ENCODE measurements around the gene AGAP1.
"Not testable (repeated sequence)": the region's sequence is repeated elsewhere in the genome, so short reads cannot be mapped to it uniquely, and the experiment has no call there.

The AGAP1 gene

DNA sequence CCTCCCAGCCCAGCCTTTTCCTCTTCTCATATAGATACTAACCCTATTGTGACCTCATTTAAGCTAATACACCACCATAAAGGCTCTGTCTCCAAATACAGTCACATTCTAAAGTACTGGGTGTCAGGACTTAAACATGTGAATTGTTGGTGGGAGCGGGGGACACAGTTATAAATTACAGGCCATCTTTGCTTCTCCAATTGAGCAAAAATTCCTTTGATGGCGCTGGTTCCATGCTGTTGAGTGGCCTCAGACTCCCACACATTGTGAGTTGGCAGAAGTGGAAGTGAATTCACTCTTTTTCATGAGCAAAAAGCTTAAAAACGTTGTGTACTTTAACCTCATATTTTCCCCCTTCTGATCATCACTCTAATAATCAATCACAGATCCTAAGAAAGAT, 628.4 kb downstream of the AGAP1 start:
- DNase-seq (ENCODE audit: low read depth, low spot score), result no peak

DNA sequence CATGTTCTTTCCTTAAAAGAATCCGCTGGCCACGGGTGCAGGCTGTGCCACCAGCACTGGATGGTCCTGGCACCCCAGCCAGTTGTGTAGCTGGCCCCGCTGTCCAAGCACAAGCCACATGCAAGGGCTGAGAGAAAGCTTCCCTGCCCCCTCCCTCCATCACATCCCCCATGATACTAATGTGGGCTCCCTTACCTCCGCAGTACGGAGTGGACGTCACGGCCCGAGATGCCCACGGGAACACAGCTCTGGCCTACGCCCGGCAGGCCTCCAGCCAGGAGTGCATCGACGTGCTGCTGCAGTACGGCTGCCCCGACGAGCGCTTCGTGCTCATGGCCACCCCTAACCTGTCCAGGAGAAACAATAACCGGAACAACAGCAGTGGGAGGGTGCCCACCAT, 629.9 kb downstream of the AGAP1 start:
- DNase-seq (ENCODE audit: low read depth, low spot score), result no peak

DNA sequence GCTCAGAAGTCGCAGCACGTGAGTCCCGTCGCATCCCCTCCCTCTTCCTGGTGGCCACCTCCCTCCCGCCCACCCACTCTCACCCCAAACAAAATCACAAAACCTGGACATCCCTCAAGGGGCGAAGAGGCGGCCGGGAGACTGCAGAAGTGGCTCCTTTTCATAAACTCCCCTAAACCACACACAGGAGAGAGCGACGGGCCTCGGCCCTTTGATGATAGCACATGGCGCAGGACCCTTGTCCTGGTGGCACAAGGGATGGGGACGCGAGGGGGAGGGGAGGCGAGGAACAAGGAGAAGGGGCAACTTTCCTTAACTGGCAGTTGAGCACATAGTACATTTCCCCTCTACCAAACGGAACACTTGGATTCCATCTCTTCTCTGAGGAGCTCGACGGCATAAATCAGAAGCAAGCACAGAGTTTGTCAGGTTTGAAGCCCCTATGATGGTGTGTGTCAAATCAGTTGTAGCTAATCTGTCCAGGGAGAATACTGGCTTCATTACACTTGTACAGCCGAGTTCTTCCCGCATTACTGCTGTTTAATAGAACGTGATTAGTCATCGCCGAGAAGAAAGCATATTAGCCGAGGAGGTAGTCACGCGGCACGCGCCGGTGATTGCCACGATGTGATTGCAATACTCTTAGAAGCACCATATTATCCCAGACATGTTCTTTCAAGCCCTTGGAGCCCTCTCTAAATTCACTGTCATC, 630.5 kb downstream of the AGAP1 start:
- DNase-seq (ENCODE audit: low read depth, low spot score), result no peak

DNA sequence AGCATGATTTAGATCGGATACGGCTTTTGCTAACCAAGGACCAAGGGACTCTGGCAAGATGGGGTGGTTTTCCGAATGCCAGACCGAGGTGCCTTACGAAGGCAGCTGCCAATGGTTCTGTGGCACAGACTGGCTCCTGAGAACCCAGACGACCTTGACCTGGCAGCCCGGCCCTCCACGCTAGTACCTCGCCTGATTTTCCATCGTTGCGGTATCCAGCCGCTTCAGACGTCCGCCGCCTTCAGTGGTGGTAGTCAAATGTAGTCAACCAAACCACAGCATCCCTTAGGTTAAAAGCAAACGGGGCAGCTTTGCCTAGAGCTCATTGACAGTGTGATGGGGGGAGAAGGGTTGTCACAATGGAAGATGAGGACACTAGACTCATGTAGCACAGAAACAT, 631.7 kb downstream of the AGAP1 start:
- no peak for DNase-seq (ENCODE audit: low read depth, low spot score)

DNA sequence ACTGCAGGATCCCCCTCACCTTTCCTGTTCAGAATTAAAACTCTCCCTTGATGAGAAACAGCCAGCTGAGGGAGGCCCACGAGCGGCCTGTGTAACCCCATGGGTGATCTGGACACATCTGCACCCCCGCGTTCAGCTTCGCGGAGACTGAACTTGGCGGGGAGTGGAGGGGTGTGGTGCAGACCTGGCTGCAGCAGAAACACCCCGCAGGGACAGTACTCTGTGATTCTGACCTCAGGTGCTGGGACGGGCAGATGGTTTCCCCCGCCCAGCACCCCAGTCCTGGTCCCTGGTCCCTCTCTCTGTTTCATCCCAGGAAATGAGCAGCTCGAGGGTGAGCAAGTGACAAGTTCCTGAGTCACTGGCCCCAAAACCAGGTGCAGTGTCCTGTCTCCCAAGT, 633.2 kb downstream of the AGAP1 start:
- no peak for DNase-seq (ENCODE audit: low read depth, low spot score)

DNA sequence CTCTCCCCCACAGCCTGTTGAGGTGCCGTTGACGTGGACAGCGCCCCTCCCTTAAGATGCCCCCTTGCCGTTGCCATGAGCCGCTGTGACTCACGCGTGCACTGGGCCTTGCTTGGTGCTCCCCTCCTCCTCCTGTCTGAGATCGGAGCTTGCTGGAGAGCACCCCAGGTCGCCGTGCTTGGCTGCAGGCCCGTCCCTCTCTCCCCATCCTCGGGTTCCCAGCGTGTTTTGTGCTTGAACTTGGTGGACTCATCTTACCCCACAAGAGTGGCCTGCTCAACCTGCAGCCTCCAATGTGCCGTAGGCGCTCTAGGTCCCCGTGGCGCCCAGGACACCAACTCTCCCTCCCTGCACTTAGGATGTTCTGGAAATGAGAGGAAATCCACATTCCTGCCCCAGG, 634.5 kb downstream of the AGAP1 start:
- DNase-seq (ENCODE audit: low read depth, low spot score), result no peak

DNA sequence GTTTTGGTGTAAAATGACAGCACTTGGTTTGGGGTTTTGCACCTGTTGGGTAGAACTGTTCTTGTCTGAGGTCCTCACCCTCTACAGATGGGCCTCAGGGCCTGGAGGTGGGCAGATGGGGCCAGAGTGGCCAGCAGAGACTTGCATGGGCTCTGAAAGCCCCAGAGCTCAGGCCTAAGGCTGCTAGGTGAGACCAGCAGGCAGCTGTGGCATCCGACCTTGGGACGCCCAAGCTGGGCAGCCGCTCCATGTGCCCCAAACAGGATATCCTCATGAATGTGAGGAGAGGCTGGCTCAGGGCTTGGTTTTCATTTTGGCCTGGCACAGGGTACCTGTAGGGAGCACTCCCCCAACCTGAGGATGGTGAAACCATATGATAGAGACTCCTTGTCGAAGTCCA, 636.1 kb downstream of the AGAP1 start:
- no peak for DNase-seq (ENCODE audit: low read depth, low spot score)

DNA sequence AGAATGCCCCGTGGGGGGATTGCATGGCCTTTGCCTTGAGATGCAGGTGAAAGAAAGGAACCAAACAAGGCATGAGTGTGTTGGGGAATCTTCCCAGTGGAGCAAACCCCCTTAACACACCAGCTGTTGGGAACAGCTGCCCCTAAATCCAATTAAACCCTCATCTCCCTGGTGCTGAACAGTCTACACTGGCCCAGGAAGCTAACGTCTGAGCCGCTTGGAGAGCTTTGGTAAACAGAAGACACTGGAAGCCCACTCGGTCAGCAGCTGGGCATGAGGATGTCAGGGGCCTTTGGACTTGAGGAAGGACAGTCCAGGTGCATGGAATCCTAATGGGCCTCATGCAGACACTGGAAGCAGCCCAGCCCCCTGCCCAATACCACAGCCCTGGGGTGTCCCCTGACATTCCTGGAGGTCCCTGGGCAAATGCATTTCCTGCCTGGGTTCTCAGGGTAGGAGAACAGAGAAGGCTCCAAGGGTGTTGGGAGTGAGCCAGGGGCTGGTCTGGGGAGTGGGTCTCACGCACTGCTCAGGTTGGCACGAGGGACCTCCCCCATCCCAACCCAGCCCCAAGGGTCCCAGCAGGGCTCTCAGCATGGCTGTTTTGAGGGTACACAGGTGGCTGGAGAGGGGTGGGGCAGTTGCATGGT, 636.6 kb downstream of the AGAP1 start:
- DNase-seq (ENCODE audit: low read depth, low spot score), result no peak

DNA sequence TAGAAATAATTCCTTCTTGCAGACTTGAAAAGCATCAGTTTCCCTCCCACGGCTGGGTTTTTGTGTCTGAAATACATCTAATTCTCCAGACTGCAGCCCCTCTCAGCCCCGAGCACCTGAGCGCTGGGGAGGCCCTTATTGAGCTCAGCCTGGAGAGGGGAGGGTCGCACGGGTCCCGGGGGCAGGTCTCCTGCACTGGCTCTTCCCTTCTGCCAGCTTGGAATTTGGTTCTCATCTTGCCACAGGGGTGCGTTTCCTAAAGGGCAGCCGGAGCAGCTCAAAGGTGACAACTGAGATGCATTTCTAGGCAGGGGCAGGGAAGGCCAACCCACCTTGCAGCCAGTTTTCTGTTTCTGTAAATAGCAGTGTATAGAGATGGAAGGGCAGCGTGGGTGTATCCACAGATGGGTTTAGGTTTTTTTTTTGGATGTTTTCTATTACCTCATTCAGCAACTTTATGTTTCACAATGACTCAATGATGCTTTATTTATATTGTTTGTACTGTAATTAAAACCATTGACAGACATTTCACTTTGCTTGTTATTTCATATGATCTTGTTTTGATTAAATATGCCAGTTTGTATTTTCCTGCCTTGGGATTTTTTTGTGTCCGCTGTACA, 637.3 kb downstream of the AGAP1 start:
- DNase-seq (ENCODE audit: low read depth, low spot score), result no peak

DNA sequence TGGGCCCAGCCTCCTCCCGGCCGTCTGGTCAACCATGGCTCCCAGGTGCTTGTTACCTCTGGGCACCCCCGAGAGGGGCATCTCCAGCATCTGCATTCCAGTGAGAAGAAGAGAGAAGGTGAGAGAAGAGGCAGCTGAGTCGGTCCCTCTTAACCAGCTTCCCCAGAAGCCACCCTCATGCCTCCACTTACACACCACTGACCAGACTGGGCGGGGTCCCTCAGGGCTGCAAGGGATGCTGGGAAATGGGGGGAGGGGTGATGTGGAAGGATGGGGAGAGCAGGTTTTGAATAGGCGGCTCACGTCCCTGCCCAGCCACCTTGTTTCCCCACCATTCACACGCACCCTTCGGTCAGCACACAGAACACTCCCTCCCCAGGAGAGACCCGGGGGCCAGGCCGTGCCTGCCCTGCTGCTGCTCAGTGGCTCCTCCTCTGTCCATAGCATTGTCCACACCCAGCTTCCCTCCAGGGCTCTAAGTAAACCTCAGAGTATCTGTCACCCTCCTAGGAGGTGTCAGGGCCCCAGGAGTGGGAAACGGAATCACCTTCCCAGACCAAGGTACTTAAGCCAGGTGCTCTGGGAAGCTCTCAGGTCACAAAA, 639.7 kb downstream of the AGAP1 start:
- DNase-seq (ENCODE audit: low read depth, low spot score), result no peak

DNA sequence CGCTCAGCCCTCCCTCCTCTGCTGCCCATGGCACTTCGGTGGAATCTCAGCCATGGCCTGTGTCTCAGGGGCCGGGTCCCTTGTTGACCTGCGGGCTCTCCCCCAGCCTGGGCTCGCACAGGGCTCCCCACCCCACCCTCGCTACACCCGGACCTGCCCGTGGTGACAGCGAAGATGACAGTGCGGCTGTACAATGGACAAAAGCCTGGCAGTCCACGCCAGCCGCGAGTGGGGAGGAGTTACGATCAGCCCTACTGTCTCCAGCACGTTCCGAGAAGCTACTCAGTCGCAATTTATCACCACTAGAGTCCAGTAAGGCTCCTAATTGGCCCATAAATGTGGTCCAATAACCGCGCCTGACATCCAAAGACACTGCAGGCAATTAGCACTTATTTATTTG, 642.7 kb downstream of the AGAP1 start:
- DNase-seq (ENCODE audit: low read depth, low spot score), result no peak

DNA sequence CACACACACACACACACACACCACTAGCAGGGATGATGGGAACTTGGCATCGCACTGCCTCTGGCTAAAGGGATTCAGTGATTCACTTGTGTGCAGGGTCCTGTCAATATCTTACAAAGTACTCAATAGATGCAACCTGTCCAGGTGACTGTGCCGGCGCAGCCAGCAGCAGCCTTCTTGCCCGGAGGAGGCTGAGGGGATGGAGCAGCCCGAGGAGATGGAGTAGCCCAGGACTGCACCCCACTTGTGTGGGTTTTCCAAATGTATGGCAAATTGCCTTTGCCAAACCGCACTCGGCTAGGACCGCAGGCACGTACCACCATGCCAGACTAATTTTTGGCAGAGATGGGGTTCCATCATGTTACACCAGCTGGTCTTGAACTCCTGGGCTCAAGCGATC, 643.2 kb downstream of the AGAP1 start:
- no peak for DNase-seq (ENCODE audit: low read depth, low spot score)

DNA sequence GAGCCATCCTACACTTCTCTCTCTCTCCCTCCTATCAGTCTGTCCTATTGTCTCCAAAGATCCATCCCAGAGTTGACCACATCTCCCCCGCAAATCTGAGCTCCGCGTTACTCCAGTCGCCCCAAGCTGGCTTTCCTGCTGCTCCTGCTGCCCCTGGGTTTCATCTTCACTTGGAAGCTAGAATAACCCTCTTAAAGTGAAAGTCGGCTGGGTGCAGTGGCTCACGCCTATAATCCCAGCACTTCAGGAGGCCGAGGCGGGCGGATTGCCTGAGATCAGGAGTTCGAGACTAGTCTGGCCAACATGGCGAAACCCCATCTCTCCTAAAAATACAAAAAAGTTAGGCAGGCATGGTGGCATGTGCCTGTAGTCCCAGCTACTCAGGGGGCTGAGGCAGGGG, 647.8 kb downstream of the AGAP1 start:
- DNase-seq (ENCODE audit: low read depth, low spot score), result not testable (repeated sequence)

DNA sequence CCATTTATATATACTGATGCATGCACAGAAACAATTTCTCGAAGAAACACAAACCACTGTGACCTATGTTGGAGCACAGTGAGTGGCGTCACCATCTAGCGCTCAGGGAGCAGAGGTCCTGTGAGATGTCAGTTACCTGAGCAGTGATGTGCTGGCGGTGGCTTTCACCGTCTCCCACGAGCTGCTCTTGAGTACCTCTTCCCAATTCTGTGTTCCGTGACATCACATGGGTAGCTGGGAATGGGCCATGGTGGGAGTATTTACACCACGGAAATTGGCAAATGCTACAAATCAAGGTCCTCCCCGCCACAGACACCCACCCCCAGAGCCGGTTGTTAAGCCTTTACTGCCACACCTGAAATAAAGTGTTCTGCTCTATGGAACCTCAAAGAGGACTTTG, 650.0 kb downstream of the AGAP1 start:
- DNase-seq (ENCODE audit: low read depth, low spot score), result no peak

DNA sequence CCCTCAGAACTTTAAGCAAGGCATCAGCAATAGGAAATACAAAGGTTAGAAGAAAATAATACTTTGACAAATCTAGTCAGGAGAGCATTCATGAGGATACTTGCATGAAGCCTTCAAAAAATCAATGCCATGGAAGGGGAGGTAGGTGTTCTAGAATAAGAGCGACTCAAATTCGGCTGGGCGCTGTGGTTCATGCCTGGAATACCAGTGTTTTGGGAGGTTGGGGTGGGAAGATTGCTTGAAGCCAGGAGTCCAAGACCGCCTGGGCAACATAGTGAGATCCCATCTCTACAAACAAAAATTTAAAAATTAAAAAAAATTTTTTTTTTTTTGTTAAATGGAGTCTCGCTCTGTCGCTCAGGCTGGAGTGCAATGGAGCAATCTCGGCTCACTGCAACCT, 652.6 kb downstream of the AGAP1 start:
- no peak for DNase-seq (ENCODE audit: low read depth, low spot score)

DNA sequence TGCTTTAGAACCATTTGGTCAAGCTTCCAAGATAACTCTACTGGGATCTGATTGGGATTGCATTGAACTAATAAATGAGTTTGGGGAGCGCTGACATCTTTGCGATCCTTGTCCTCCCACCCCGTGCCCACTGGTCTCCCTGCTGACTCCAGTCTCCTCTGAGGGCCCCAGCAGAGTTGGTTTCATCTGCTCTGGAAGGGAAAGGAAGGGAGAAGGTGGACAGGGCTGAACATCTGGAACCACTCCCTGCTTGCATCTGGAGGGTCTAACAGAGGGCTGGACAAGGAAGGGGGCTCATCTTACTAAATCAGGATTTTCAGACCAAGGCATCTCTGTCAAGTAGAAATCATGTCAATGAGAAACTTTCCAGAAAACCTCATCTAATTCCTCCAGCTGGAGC, 661.6 kb downstream of the AGAP1 start:
- no peak for DNase-seq (ENCODE audit: low read depth, low spot score)

DNA sequence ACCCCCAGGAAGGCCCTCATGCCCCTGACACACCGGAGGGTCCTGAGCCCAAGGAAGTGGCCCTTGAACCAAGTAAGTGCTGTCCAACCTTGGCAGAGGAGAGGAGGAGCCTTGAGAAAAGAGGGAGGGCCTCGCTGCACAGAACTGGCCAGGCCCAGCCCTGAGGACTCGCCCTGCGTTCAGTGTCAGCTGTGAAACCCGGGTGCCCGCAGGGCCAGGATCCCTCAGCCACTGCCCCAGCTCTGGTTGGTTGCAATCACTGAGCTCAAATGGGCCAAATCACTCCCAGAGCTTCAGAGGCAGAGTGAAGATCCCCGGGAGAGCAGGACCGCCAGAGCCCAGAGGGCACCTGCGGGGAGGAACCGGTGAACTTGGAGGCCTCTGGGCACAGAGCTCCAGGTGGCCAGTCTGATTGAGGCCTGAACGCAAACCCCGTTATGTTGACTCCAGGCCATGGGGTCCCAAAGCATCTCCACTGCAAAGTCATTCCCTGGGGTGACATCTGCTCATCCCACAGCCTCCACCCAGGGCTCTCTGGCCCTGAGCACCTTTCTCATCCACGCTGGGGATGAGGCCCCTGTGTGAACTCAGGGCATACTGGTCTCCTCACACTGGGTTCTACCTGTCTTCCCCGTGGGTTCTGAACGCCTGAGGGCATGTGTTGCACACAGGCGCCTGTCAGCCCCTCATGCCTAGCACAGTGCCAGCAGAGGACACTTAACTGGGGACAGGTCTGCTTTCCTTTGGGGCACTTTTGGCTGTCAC, 662.4 kb downstream of the AGAP1 start:
- no peak for DNase-seq (ENCODE audit: low read depth, low spot score)

DNA sequence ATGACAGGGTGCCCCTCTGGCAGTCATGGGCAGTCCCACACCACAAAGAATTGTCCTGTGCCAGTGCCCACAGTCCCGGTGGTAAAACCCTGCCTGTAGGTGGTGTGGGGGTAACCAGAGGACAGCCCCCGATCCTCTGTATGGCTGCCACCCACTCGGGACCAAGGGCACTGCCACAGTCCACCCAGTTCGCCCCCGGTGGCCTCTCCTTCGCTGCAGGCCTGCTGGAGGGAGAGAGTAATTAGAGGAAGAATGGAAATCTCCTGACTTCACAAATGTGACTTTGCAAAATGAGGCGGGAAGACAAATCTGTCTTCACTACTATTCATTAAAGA, 663.0 kb downstream of the AGAP1 start:
- DNase-seq (ENCODE audit: low read depth, low spot score), result no peak

DNA sequence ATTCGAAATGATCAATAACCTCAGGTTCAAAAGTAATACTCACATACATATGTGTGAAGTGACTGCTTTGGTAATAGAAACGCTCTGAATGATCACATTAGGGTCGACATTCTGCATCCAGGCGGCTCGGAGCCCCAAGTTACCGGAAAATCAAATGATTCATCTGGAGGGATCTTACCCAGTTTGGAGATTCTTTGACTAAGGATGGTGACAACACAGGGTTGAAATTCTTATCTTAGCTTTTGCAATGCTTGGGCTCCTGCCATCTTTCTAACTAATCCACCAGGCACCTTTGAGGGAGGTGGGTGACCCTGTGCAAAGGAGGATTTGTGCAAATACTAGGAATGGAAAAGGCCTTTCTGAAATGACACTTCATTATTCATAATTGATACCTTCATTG, 663.5 kb downstream of the AGAP1 start:
- no peak for DNase-seq (ENCODE audit: low read depth, low spot score)

DNA sequence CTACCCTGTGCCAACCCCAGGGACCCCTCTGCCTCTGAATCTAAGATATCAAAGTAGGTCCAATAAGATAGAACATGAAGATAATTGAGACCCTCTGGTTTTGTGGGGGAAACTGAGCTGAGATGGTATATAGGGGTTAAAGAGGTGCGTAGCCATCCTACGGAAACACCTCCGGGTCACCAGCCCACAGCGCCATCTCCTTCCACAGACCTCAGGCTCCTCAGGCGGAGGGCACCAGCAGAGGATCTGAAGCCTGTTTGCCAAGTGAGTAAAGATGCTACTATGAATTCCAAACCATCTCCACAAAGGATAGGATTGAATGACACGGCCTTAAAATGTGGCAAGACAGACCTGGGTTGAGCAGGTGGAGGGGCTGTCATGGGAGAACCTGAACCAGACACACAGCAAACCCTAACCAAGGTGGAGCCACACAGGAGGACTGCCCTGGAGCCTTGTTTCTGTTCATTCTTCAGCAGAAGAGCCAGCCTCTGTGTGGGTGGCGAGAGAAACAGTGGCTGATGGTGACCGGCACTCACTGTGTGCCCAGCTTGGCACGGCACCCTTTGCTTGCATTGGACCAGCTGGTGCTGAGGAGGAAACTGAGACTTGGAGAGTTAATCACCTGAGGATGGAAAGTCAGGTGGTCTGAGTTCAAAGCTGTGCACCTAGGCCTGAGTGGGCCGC, 664.1 kb downstream of the AGAP1 start:
- DNase-seq (ENCODE audit: low read depth, low spot score), result no peak

DNA sequence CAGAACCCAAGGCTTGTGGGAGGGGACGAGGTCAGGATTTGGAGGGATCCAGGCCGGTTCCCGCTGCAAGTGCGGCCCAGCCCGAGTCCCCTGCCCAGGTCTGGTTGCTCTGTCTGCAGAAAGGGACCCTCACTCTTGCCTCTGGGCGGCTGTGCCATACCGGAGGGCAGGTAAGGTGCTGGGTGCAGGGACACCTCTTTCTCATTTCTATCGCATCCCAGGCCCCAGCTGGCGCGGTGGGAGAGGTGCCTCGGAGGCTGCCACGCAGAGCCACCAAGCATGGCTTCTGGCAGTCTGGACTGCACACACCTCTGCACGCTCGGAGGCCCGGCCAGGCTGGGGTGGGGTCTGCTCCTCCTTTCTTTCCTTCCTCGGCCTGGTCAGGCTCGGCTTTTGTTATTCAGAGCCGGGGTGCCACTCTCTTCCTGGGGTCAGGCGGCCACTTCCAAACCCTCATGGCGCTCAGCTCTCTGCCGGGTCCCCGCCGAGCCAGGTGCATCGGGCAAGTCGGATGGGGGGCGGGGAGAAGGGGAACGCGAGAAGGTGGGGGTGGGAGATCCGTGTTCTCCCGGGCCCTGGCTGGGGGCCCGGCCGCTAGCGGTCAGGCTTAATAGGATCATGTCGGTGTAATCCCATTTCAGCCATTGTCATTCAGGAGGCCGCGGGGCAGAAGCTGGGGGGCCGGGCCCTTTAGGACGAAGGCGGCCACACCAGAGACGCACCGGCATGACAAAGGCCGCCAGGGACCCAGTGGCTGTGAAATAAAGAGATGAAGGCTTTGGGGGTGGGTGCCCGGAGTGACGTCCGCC, 665.3 kb downstream of the AGAP1 start:
- no peak for DNase-seq (ENCODE audit: low read depth, low spot score)
